ENCODE measurements around the gene PPP6R3. TPM values are rescaled to one million over a fixed set of nuclear protein-coding genes. Genes with fewer than 3 reads are reported as not detected.

Gene PPP6R3
- total and polyA plus RNA-seq, 10 of the 15 experiments (the other 5 are each of a cell fraction or from before 2014, with no cell fraction given) = 12.4 to 123 (median 74.1) TPM

GRCh38 chr11:68661014-68661413, 200.5 kb downstream of the PPP6R3 start (continued):
- TF ChIP-seq PRDM15 (CRISPR knock-in tag; IDR thresholded peaks at IDR 0.05) = no peak
- TF ChIP-seq BCL3 (IDR thresholded peaks at IDR 0.05; ENCODE audit: borderline replicate concordance, insufficient read depth, low read depth, low read length, poor library complexity, severe bottlenecking) = no peak

- H3K27me3 ChIP-seq (replicated peaks in 1 of 2; ENCODE audit: control insufficient read depth in 2 of 2, insufficient read depth in 2 of 2, low read length in 1 of 2) = no peaks in the 10 kb centered on the region; a peak in 2 of 4 replicates
- in situ Hi-C loops (cut with MboI) = no loop called here
These were observed 201.4 kb downstream of the PPP6R3 start for GRCh38 chr11:68661697-68662603.

More at GRCh38 chr11:68661697-68662603, 201.4 kb downstream of the PPP6R3 start:
- POLR2A ChIA-PET = no interaction called here
- H3K9ac ChIP-seq (ENCODE audit: control insufficient read depth, insufficient read depth, low read length) = no peak overlapping the region
- no peak for DNase-seq (ENCODE audit: low read depth, low spot score)
- BruUV-seq (replicated peaks) = no TSS peak
- no peak overlapping the region for H3K4me2 ChIP-seq (ENCODE audit: control insufficient read depth, insufficient read depth)
- no peak overlapping the region for H2AFZ ChIP-seq (ENCODE audit: control insufficient read depth, low read depth, low read length)
- CTCF ChIA-PET = no interaction called here
- no peaks in the 10 kb centered on the region for H3K4me1 ChIP-seq (ENCODE audit: control insufficient read depth, insufficient read depth, low read length)
- H3K79me2 ChIP-seq (ENCODE audit: control insufficient read depth, insufficient read depth, low read length) = no peaks in the 10 kb centered on the region
- intact Hi-C loops (cut with micrococcal nuclease; ENCODE audit: unreplicated experiment) = no loop called here
- H3K27ac ChIP-seq (ENCODE audit: control insufficient read depth, insufficient read depth) = no peak overlapping the region
- ATAC-seq = no peak
- H4K20me1 ChIP-seq (ENCODE audit: control insufficient read depth, insufficient read depth) = no peaks in the 10 kb centered on the region
- H3K36me3 ChIP-seq (ENCODE audit: control insufficient read depth in 2 of 2, insufficient read depth in 2 of 2, low read length in 1 of 2) = no peaks in the 10 kb centered on the region
- FAIRE-seq = no peak
- WGBS (ENCODE audit: insufficient coverage, insufficient replicate concordance, low lambda C conversion rate, missing lambda C conversion rate) = 17% methylated on average over 18 of the region's 18 CpGs
- SMC1A ChIA-PET (ENCODE audit: uncharacterized antibody, unreplicated experiment) = no interaction called here
- no peak for TF ChIP-seq RB1 (IDR thresholded peaks at IDR 0.05; ENCODE audit: borderline replicate concordance)
- RAD21 ChIA-PET (ENCODE audit: unreplicated experiment) = no interaction called here
- no peaks in the 10 kb centered on the region; the same call in 2 of the 3 replicates for H3K9me3 ChIP-seq (replicated peaks; ENCODE audit: control insufficient read depth, insufficient read depth, low read length)
- H3K4me3 ChIP-seq = no peak overlapping the region
